Measurements from ENCODE around the gene LAPTM5.

GRCh38 chr1:30768830-30769718 is 11.5 kb upstream of the LAPTM5 start:
- TF ChIP-seq, protein P1, sequence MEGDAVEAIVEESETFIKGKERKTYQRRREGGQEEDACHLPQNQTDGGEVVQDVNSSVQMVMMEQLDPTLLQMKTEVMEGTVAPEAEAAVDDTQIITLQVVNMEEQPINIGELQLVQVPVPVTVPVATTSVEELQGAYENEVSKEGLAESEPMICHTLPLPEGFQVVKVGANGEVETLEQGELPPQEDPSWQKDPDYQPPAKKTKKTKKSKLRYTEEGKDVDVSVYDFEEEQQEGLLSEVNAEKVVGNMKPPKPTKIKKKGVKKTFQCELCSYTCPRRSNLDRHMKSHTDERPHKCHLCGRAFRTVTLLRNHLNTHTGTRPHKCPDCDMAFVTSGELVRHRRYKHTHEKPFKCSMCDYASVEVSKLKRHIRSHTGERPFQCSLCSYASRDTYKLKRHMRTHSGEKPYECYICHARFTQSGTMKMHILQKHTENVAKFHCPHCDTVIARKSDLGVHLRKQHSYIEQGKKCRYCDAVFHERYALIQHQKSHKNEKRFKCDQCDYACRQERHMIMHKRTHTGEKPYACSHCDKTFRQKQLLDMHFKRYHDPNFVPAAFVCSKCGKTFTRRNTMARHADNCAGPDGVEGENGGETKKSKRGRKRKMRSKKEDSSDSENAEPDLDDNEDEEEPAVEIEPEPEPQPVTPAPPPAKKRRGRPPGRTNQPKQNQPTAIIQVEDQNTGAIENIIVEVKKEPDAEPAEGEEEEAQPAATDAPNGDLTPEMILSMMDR (IDR thresholded peaks at IDR 0.05; ENCODE audit: low read depth, low read length), result no peak
- TF ChIP-seq POLR2A (IDR thresholded peaks at IDR 0.05; ENCODE audit: extremely low read depth, insufficient read length), result no peak
- TF ChIP-seq MYC (IDR thresholded peaks at IDR 0.05; ENCODE audit: low read depth, low read length), result no peak
- TF ChIP-seq MAX (IDR thresholded peaks at IDR 0.05; ENCODE audit: low read depth, low read length), result no peak
